B cell (primary cell): ENCODE results near the gene TRIM41. TPM values are rescaled to one million over a fixed set of nuclear protein-coding genes. Genes with fewer than 3 reads are reported as not detected.

Experiments used
- polyA plus RNA-seq: library from polyadenylated mRNA; depleted of rRNA; stranded (reverse); fragments of >200 nt; gene quantifications from 2 replicates; pipeline ENCODE4 v1.2.3, GENCODE V29; 2012
- small RNA-seq: library from RNA; depleted of rRNA; stranded (forward); fragments of <200 nt; gene quantifications from one replicate; pipeline ENCODE3, GENCODE V24; 2012; ENCODE audit warnings: low replicate concordance, low read depth; ENCODE audit not compliant: insufficient read length
- total RNA-seq, 2 donors: library from RNA; stranded (reverse); fragments of 120-200 nt in 1 of 2; gene quantifications; 1 replicate in 1 of 2; 2 replicates in 1 of 2; pipeline versions ENCODE4 v1.2.3 to v1.2.4, GENCODE V29; 2013 to 2022

Gene TRIM41
- total and polyA plus RNA-seq, 2 donors (not counting 1 experiment from before 2014, with no cell fraction given): 28.4 to 44.3 TPM

Small RNA genes lying within 50 kb of the gene (small RNA-seq; reads per million reads assigned to genes)
- gene MIR4638 (not detected), gene SNORD95 (not detected), gene SNORD96A (not detected)

Other genes with a start within 250 kb of the TRIM41 start
- gene BTNL3, start 234.4 kb upstream of the TRIM41 start, total RNA-seq: not detected in 2 replicates
- not detected in 2 replicates for gene BTNL3, start 234.4 kb upstream of the TRIM41 start, polyA plus RNA-seq
- gene BTNL9, start 183.0 kb upstream of the TRIM41 start, total RNA-seq: 160 and 173 TPM in 2 replicates
- gene BTNL9, start 183.0 kb upstream of the TRIM41 start, polyA plus RNA-seq: 18.4 and 40.7 TPM in 2 replicates
- gene OR2V1, start 92.1 kb upstream of the TRIM41 start, total RNA-seq: not detected in 2 replicates
- gene OR2V1, start 92.1 kb upstream of the TRIM41 start, polyA plus RNA-seq: not detected in 2 replicates
- gene OR2V2, start 75.7 kb upstream of the TRIM41 start, total RNA-seq: not detected in 2 replicates
- not detected in 2 replicates for gene OR2V2, start 75.7 kb upstream of the TRIM41 start, polyA plus RNA-seq
- 5.6 and 7.4 TPM in 2 replicates for gene TRIM7, start 18.1 kb upstream of the TRIM41 start, total RNA-seq
- gene TRIM7, start 18.1 kb upstream of the TRIM41 start, polyA plus RNA-seq: 1.7 and 1.8 TPM in 2 replicates
- gene RACK1, start 20.6 kb downstream of the TRIM41 start, total RNA-seq: 1,928 and 2,047 TPM in 2 replicates
- 3,120 and 4,130 TPM in 2 replicates for gene RACK1, start 20.6 kb downstream of the TRIM41 start, polyA plus RNA-seq
- 58.6 and 61.3 TPM in 2 replicates for gene TRIM52, start 37.9 kb downstream of the TRIM41 start, total RNA-seq
- 29.9 and 39.1 TPM in 2 replicates for gene TRIM52, start 37.9 kb downstream of the TRIM41 start, polyA plus RNA-seq
- gene OR4F3, start 144.0 kb downstream of the TRIM41 start, total RNA-seq: not detected in 2 replicates
- gene OR4F3, start 144.0 kb downstream of the TRIM41 start, polyA plus RNA-seq: not detected in 2 replicates